T-helper 1 cell treated with Interleukin-12 subunit alpha and Interleukin-12 subunit beta and Interleukin-4 antibody, amounts not matched to agents 30 ng/mL and 1 ng/mL, for 36 hours (primary cell): ENCODE data around the gene CRB3. TPM values are rescaled to one million over a fixed set of nuclear protein-coding genes. Genes with fewer than 3 reads are reported as not detected.

Experiments
- intact Hi-C: fragments of 100-400 bp; cut with micrococcal nuclease; formaldehyde crosslinking; loops from one replicate; pipeline ENCODE4 v1.15.1; 2024
- total RNA-seq: library from RNA; stranded (reverse); gene quantifications from 2 replicates; pipeline ENCODE4 v1.2.3, GENCODE V29; 2022

The CRB3 gene
- total RNA-seq, 1 donor from 2014 or later = not detected

- intact Hi-C loops = no loop called here
These were observed 1.6 kb downstream of the CRB3 start for GRCh38 chr19:6465663-6466062.

GRCh38 chr19:6466526-6467248 is 2.6 kb downstream of the CRB3 start:
- intact Hi-C loops = no loop called here

GRCh38 chr19:6467384-6467783 is 3.3 kb downstream of the CRB3 start:
- intact Hi-C loops = no loop called here

DNA sequence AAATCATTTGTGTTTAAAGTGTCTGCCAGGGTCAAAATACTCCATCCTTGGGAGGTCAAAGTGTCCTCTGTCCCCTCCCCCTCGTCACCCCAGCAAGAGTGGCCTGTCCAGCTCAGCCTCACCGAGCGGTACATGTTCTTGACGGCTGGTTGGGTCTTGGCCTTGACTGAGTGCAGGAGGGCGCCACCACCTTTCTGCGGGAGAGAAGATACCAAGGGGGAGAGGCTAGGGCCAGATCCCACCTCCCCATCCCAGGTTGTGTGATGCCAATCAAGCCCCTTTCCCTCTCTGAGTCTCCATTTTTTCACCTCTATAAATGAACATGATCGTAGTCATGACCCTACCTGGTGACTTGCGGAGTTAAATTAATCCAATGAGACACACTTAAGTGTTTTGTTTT is 6.1 kb downstream of the CRB3 start:
- intact Hi-C loops = no loop called here

DNA sequence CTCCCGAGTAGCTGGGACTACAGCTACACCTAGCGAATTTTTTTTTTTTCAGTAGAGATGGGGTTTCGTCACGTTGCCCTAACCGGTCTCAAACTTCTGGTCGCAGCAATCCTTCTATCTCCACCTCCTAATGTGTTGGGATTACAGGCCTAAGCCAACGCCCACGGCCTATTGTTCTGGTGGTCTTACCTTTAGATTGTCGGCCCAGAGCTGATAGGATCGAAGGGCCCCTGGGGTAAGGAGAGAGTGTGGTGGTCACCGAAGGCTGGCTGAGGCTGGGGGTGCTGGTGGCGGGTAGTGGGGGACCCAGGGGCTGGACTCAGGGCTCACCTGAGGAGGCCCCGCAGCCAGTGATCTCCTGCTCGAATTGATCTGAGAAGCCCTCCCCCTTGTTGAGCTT is 7.0 kb downstream of the CRB3 start:
- intact Hi-C loops = no loop called here

GRCh38 chr19:6472713-6473112 is 8.6 kb downstream of the CRB3 start:
- intact Hi-C loops = no loop called here

GRCh38 chr19:6473647-6474046 is 9.6 kb downstream of the CRB3 start:
- intact Hi-C loops = no loop called here

DNA sequence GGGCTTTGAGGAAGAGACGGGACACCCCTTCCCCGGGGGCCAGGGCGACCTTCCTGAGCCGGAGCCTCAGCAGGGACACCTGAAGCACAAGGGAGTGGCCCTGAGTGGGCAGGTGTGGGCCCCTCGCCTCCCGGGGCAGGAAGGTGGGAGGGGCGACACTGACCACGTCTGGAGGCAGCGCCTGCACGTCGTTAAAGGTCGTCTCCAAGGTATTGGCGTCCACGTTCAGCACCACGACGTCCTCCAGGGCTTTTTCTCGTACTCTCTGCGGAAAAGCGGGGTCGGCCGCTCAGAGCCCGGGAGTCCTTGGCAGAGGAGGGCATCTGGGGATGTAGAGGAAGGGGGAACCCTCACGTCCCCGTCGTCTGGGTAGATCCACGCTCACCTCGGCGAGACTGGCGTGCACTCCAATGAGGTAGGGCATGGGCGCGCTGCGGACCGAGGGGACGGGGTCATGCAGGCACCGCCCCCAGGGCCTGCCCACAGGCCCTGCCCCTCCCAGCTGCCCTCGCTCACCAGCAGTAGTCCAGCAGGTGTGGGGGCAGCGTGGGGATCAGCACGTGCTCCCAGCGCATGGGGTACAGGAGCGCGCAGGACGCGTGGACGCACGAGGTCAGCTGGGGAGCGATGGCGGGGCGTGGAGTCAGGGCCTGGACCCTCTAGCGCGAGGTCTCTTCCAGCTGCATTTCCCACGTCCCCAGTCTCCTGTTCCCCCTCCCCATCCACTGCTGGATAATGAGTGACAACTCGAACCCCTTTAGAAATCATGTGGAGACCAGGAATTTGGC is 11.4 kb downstream of the CRB3 start:
- intact Hi-C loops = loop anchor here (1.0 kb wide), 2 partner anchors 15 to 41 kb away; no protein-coding TSS in a partner anchor

GRCh38 chr19:6476155-6476895 is 12.3 kb downstream of the CRB3 start:
- intact Hi-C loops = loop anchor here (1.0 kb wide), 2 partner anchors 16 to 40 kb away; no protein-coding TSS in a partner anchor

DNA sequence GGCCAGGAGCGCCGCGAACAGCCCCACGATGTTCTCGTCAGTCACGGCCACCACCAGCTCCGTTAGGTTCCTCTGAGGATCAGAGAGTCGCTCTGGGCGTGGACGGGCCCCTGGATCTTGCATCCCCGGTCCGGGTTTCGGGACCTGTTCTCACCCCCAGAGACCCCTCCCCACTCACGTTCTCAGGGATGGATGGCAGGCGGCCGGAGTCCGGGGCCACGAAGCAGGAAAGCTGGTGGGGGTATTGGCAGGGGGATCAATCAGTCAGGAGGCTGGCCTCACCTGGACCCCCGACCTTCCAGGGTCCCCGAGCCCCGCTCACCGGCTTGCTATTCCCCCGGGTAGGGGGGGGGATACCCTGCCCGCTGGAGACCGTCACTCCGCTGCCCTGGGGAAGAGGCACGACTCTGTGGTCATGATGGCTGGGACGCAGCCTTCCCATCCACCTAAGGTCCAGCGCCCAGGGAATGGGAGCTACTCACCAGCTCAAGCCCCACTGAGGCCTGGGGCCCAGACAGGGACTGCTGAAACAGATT is 12.9 kb downstream of the CRB3 start:
- intact Hi-C loops = loop anchor here (1.0 kb wide), 2 partner anchors 17 to 39 kb away; no protein-coding TSS in a partner anchor

GRCh38 chr19:6478815-6479214 is 14.7 kb downstream of the CRB3 start:
- intact Hi-C loops = no loop called here

GRCh38 chr19:6479836-6480398 is 15.8 kb downstream of the CRB3 start:
- intact Hi-C loops = no loop called here

GRCh38 chr19:6480848-6481415 is 16.9 kb downstream of the CRB3 start:
- intact Hi-C loops = loop anchor here (1.0 kb wide), 3 partner anchors 21 to 56 kb away; no protein-coding TSS in a partner anchor

DNA sequence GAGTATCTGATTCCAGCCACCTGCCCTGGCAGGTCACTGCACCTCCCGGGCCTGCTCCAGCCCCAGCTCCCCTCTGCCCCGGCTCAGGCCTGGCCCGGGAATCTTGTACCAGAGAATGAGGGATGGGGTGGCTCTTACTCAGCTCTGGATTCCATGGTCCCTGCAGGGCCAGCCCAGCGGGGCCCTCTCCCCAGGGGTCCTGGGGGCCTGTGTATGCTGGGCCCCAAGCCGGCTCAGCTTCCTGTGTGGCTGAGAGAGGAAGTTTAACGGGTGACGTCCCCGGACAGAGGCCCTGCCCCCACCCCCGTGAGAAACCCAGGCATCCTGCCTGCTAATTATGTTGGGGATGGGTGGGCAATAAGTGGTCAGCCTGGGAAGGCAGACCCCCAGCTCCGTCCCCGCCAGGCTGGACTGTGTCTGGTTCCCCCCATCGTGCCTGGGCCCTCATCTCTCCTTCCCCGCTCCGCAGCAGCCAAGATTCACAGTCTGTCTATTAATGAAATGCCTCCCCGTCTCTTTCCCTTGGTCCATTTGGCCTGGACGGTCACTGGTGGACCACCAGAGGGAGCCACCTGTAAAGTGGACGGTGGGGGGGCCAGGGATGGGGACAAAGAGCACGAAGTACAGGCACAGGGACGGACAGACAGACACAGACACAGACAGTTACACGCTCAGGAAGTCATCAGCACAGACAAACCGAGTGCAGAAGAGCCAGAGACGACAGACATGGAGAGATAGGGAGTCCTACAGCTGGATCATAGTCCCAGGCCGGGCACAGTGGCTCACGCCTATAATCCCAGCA is 17.7 kb downstream of the CRB3 start, which contains the start of gene DENND1C:
Gene DENND1C, minus strand, starts transcription at position 247 of the 802 bp plus-strand sequence. Its CDS starts 92 bp downstream, at position 155.
- intact Hi-C loops = loop anchor here (1.0 kb wide), 5 partner anchors 21 to 120 kb away; partner anchors contain the start of gene CLPP

GRCh38 chr19:6482343-6482686 is 18.2 kb downstream of the CRB3 start:
- intact Hi-C loops = loop anchor here (1.0 kb wide), 2 partner anchors 22 to 121 kb away; partner anchors contain the start of gene CLPP

GRCh38 chr19:6483235-6483634 is 19.2 kb downstream of the CRB3 start:
- intact Hi-C loops = no loop called here

DNA sequence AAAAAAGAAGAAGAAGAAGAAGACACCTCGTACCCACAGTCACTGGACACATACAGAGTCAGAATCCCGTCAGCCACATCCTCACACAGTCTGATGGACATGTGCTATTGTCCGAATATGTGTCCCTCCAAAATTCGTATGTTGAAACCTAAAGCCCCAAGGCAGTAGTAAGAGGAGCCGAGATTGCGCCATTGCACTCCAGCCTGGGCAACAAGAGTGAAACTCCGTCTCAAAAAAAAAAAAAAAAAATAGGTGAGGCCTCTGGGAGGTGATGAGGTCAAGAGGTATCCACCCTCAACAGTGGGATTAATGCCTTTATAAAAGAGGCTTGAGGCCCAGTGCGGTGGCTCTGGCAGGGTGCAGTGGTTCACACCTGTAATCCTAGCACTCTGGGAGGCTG is 20.2 kb downstream of the CRB3 start:
- intact Hi-C loops = no loop called here

GRCh38 chr19:6484831-6485230 is 20.8 kb downstream of the CRB3 start:
- intact Hi-C loops = no loop called here

GRCh38 chr19:6489278-6490061 is 25.4 kb downstream of the CRB3 start:
- intact Hi-C loops = loop anchor here (1.0 kb wide), 1 partner anchor 13 kb away; the partner anchor contains the start of gene TUBB4A
